ENCODE results near the gene MDM1.

DNA sequence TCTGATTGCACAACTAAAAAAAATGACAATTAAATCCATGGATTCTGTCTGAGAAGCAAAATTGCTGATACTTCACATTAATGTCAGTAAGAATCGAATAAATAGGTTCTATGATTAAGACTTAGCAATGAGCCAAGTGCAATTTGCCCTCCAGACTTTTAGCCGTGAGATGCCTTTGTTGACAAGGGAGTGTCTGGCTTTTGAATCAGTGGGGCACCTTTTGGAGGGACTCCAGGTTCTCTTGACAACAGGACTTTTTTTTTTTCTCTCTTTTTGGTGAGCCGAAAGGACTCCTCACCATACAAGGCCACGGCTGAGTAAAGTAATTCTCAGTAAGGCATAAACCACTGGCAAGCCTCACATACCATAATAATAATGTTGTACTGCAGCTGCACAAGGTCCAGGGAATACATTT is 4.7 kb upstream of the MDM1 start:
- no peak for TF ChIP-seq CTCF (IDR thresholded peaks at IDR 0.05)
- TF ChIP-seq POLR2A (IDR thresholded peaks at IDR 0.05), result no peak

Data from lower leg skin (tissue), 3 donors.